ENCODE measurements around the gene RBM19.
"Not testable (repeated sequence)": the region's sequence is repeated elsewhere in the genome, so short reads cannot be mapped to it uniquely, and the experiment has no call there.

RBM19 gene

GRCh38 chr12:114006482-114007425 is 40.6 kb upstream of the RBM19 start:
- no peak overlapping the region for H3K27ac ChIP-seq
- TF ChIP-seq CTCF (conservative IDR thresholded peaks at IDR 0.05; ENCODE audit: low read depth) = no peak
- POLR2A ChIA-PET (ENCODE audit: low non-redundant PET) = no interaction called here
- no peak for DNase-seq (ENCODE audit: low spot score)
- CTCF ChIA-PET = no interaction called here

GRCh38 chr12:114004402-114004801 is 38.3 kb upstream of the RBM19 start:
- POLR2A ChIA-PET (ENCODE audit: low non-redundant PET) = no interaction called here
- TF ChIP-seq CTCF (conservative IDR thresholded peaks at IDR 0.05; ENCODE audit: low read depth) = no peak
- H3K27ac ChIP-seq = no peak overlapping the region
- CTCF ChIA-PET = no interaction called here
- no peak for DNase-seq (ENCODE audit: low spot score)

DNA sequence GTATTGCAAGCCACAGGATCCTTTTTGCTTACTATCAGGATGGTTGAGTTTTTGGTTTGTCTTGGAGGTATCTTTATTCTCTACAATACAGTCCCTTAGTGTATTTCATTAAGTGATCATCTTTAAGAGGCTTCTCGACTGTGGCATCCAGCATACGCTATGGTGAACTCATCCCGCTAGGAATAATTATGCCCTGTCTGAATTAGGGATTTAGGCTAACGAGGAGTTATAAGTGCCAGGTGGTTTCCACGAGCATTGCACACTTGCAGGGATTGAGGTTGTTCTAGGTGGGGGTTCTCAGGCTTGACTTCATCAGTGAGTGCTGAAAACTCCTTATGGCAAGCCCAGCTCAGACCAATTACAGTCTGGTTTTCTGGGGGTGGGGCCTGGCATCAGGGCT is 37.2 kb upstream of the RBM19 start:
- no peak for TF ChIP-seq CTCF (conservative IDR thresholded peaks at IDR 0.05; ENCODE audit: low read depth)
- DNase-seq (ENCODE audit: low spot score) = no peak
- ChIA-PET POLR2A (ENCODE audit: low non-redundant PET) (no interaction called here), CTCF (no interaction called here)
- H3K27ac ChIP-seq = no peak overlapping the region

DNA sequence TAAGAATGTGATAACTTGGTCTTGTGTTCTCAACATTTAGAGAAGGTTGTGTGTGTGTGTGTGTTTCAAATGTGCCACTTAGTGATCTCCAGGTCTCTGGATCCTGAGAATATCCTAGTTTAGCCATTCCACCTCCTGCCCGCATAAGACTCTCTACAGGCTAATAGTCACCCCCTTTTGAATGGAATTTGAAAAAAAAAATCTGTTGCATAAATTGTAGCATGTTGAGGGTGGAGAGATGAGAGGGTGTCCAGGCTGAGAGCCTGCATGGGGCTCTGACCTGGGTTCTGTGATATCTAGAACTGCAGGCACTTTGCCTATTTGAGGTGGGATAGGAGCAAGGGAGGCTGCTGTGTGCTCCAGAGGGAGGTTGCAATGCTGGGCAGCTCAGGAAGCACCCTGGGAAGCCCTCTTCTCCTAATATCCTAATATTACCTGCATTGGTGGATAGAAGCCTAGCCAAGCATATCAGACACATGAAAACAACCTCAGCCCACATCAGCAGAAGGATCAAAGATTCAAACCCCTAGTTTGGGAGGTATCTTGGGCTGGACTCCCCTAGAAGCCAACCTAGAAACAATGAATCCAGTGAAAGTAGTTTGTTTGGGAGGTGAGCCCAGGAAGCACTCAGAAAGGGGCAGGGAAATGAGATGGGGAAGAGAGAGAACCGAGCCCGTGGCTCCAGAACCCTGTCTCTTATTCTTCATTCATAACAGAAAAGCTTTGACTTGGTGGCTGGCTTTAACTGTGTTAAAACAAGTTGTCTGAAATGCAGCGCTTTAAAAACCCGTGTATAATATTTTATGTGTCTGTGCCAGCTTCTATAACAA is 35.6 kb upstream of the RBM19 start:
- ChIA-PET CTCF (no interaction called here), POLR2A (ENCODE audit: low non-redundant PET) (no interaction called here)
- no peak for DNase-seq (ENCODE audit: low spot score)
- no peak overlapping the region for H3K27ac ChIP-seq
- TF ChIP-seq CTCF (conservative IDR thresholded peaks at IDR 0.05; ENCODE audit: low read depth) = no peak

- ChIA-PET POLR2A (ENCODE audit: low non-redundant PET) (no interaction called here), CTCF (no interaction called here)
- no peak overlapping the region for H3K27ac ChIP-seq
- DNase-seq (ENCODE audit: low spot score) = no peak
- no peak for TF ChIP-seq CTCF (conservative IDR thresholded peaks at IDR 0.05; ENCODE audit: low read depth)
These were observed 34.7 kb upstream of the RBM19 start for GRCh38 chr12:114000861-114001260.

- H3K27ac ChIP-seq; POLR2A ChIA-PET (ENCODE audit: low non-redundant PET); CTCF ChIA-PET; DNase-seq (ENCODE audit: low spot score): not testable (repeated sequence)
These were observed 34.1 kb upstream of the RBM19 start for GRCh38 chr12:114000261-114000660.

- H3K27ac ChIP-seq = no peak overlapping the region
- ChIA-PET POLR2A (ENCODE audit: low non-redundant PET) (no interaction called here), CTCF (no interaction called here)
- DNase-seq (ENCODE audit: low spot score) = no peak
- no peak for TF ChIP-seq CTCF (conservative IDR thresholded peaks at IDR 0.05; ENCODE audit: low read depth)
These were observed 31.2 kb upstream of the RBM19 start for GRCh38 chr12:113997365-113997764.
